HCT116 (cell line): Measurements from ENCODE around the gene ANKRA2.

Experiments used
- SIN3A ChIP-seq: IDR thresholded peaks from 2 replicates; pipeline ENCODE4 v1.6.1; 2012; ENCODE audit warnings: low read depth
- TCF7L2 ChIP-seq: IDR thresholded peaks from 2 replicates; pipeline ENCODE4 v1.7.0; 2011; ENCODE audit warnings: borderline replicate concordance, inconsistent platforms; ENCODE audit not compliant: insufficient read depth, insufficient read length; ENCODE audit errors: extremely low read depth

GRCh38 chr5:73544429-73545402 is 20.7 kb downstream of the ANKRA2 start:
- TF ChIP-seq SIN3A (no peak), TCF7L2 (no peak)
